GM19025 (cell line): ENCODE measurements around the gene SDHC.

Experiments
- ATAC-seq: cut with Tn5 transposase; IDR thresholded peaks from one replicate; pipeline ENCODE4 v1.9.1; 2021; ENCODE audit warnings: mild to moderate bottlenecking, low read depth, moderate library complexity; ENCODE audit not compliant: unreplicated experiment

SDHC gene

GRCh38 chr1:161314201-161314981 lies at the start of gene SDHC:
Gene SDHC (plus strand): TSS chr1:161314381. CDS start chr1:161314406, 25 bp downstream.
- peak; percentile 96 for ATAC-seq

- no peak for ATAC-seq
These were observed 48.9 kb upstream of the SDHC start for GRCh38 chr1:161265305-161265704.

DNA sequence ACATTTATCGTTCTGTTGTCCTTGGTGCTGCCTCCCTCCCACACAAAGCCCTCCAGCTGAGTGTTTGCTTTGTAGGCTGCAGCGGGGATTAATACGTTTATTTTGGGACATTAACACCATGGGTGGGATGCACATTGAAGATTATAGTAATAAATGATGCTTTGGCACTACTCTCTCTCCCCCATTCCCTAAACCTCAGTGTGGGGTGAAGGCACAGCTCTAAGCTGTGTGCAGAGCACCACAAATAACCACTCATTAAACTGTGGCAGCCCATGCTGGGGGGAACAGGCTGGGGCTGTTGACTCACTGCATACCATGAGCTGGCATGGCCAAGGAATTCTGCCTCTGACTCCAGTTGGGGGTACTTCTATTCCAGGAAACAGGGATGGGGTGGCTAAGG lies 48.0 kb upstream of the SDHC start:
- ATAC-seq, result no peak

DNA sequence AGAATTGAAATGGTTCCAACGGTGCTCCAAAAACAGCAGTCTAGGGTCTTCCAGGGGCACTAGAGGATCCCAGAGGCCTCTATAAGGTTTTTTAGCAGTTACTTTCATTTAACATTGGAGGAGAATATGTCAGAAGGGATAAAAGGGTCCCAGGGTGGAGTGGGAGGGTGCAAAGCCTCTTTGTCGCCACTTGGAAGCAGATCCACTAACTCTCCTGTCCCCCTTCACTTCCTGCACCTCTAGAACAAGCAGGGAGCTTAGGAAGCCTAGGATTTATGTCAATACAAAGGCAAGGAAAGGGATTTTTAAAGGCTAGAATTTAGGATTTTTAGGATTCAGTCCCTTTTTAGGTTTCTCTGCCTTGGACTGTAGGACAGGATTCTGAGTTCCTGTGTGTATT lies 47.3 kb upstream of the SDHC start:
- no peak for ATAC-seq

- no peak for ATAC-seq
These were observed 46.9 kb upstream of the SDHC start for GRCh38 chr1:161267321-161267720.

DNA sequence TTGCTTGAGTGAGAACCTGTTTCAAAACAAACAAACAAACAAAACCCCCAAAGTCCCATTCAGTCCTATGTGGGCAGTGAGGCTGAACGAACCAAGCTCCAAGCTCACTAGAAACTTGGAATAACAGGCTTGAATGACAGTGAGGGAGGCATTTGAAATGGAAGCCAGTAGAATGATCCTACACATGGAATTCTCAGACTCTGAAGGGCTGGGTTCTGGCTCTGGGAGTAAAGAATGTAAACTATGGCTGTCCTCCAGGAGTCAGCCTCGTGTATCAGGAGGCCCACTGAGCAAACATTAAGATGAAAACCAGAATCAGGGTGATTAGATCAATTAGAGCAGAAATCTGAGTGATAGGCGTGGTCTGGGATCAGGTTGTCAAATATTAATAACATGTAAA lies 40.8 kb upstream of the SDHC start:
- no peak for ATAC-seq

GRCh38 chr1:161274874-161275273 lies 39.3 kb upstream of the SDHC start:
- no peak for ATAC-seq

DNA sequence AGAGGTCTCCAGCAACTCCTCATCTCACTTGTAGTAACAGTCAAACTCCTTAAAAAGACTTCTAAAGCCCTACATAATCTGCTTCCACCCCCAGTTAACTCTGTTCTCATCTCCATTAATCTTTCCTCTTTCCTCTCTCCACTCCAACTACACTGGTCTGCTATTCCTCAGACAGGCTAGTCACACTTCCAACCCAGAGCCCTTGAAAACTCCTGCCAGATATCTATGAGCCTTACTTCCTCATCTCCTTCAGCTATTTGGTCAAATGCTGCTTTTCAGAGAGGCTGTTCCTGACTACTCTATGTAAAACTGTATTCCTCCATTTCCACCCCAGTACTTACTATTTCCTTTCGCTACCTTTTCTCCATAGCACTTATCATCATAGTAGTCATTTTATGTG lies 31.2 kb upstream of the SDHC start:
- ATAC-seq, result no peak

- no peak for ATAC-seq
These were observed 29.1 kb upstream of the SDHC start for GRCh38 chr1:161285113-161285512.

DNA sequence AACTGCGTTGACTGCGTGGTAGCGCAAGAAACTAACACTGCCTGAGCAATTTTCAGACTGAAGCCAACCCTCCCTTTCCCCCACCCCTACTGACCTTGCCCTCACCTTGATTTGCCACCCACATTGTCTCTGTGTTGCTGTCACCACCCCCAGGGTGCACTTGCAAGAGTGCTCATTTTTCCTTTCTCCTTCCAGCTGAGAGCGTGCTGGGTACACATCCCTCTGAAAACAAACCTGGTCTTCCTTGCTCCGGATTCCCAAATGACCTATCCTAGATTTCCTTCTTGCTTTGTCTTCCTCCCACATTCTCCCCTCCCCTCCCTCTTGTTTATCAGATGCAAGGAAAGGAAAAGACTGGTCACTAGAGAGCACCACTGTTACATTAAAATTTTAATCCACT lies 28.7 kb upstream of the SDHC start:
- no peak for ATAC-seq

DNA sequence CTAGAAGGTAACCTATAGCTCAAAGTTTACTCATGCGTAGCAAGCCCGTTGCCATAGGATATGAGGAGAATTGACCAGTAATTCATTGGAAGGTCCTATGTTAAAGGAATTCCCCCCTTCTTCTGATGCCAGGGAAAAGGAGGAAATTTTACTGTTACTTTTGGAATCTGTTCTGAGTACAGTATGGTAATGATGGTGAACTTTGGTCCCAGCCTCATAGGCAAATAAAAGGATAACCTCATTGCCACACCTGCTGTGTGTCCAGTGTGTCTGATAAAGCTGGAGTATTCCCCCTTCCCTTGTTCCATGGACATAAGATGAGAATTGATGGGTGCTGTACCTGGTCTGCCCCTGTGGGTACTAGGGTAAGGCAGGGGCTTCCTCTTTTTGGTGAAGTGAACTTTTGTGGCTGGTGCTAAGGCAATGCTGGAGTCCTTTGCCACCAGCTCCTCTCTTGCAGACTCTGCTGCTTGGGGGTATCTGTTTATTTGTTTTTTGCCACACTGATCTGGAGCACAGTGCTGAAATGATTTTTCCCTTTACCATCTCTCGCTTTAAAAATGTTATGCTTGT lies 26.6 kb upstream of the SDHC start:
- ATAC-seq, result no peak

GRCh38 chr1:161290779-161291178 lies 23.4 kb upstream of the SDHC start:
- ATAC-seq, result no peak

GRCh38 chr1:161297415-161297814 lies 16.8 kb upstream of the SDHC start:
- no peak for ATAC-seq

DNA sequence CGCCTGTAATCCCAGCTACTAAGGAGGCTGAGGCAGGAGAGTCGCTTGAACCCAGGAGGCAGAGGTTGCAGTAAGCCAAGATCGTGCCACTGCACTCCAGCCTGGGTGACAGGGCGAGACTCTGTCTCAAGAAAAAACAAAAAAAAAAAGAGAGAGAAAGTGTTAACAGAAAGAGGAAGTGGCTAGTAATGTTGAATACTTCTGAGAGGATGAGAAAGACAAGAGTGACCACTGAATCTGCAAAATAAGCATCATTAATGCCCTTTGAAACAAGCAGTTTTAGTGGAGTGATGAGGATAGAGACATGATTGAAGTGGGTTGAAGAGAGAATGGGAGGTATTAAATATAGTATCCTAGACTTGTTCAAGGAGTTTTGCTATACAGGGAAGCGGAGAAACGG lies 16.1 kb upstream of the SDHC start:
- no peak for ATAC-seq

GRCh38 chr1:161299347-161299746 lies 14.8 kb upstream of the SDHC start:
- ATAC-seq, result no peak

DNA sequence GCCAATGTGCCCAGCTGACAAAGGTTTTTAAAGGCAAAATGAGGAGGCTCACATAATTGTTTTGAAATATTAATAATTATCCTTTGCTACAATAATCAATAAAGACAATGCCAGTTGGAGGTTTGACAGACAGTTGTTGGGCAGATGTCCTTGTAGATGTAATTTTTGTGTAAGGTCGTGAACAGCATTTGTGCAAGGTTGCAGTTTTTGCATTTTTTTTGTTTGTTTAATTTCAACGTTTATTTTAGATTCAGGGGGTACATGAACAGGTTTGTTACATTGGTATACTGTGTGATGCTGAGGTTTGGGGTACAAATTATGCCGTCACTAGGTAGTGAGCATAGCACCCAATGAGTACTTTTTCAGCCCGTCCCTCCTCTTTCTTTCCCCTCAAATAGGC lies 13.7 kb upstream of the SDHC start:
- ATAC-seq, result no peak

DNA sequence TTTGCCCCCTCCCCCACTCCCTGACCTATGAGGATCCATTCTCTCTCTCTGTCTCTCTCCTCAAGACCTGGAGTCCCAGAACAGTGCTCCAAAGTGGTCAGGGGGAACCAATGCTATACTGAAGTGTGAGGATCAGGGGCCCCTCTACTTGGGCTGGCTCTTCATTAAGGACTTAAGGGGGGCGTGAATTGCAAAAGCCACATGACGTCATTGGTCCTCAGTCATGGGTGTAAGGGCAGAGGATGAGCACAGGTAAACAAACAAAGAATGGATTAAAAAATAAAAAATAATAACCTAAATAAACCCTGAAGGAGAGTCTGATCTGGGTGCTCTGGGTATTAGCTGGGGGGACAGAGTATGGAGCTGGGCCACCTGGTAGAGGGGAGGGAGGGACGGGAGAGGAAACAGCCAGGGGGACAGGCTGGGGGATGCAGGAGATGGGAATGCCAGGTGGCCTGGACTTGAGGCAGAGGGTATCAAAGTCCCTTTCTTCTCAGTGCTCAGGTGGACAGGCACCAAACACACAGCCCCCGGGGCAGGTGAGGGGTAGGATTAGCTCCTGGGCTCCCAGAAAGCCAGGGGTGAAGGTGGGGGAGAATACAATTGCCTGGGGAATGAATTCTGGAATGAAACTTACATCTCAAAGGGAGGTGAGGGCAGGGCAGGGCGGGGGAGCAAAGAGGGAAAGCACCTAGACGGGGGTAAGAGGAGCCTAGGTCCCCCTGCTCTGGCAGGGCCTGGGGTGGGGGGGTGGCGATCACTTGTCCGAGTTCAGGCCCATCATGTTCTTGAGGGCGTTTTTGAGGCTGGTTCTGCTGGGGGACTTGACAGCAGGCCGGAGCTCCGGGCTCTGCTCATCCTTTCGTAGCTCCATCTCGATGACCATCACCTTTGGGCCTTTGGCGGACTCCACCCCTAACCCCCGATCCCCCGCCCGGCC lies 9.0 kb upstream of the SDHC start:
- no peak for ATAC-seq

DNA sequence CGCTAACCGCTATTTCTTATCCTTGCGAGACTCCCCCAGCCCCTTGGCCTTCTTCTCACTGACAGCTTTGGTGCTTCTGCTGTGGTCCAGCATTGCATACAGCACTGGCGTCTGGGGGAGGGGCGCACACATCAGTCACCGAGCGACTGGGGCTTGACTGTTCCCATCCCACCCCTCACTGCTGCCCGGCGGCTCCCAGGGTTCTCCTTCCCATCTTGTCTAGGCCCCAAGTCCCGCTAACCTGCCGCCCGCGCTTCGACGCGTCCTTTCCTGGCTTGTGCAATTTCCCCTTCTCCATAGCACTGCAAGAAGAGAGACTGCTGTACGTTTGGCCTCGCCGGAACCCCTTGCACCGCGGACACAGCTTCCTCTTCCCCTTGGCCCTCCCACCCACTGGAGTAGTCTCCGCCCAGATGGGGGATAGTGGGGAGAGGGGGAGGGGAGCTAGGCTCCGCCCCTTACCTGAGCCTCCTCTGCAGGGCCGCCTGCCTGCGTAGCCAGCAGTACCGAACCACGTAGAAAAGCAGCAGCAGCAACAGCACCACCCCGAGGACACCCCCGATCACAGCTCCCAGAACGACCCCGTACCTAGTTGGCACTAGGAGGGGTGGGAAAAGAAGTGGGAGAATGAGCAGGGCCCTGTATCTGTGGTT lies 8.2 kb upstream of the SDHC start:
- peak; percentile 77 for ATAC-seq

DNA sequence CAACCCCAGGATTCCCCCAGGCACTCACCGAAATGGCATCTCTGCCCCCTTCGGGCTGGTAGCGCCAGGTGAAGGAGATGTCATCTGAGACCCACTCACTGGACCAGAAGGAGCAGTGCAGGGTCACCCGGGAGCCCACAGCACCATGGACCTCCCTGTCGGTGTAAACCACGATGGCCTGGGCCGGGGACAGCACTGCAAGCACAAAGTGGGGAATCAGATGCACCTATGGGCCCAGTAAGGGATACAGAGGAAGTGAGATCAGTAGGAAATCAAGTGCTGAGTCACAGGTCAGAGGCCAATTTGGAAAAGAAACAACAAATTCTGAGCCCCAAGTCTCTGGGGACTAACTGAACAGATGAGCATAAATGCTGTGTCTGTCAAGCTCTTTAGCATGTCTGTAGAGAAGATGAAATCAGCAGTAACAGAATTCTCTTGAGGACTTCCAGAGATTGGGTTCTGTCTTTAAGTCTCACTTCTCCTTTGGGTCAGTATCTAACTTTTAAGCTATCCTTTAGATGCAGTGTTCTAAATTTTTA lies 6.9 kb upstream of the SDHC start:
- ATAC-seq, result peak; percentile 36

DNA sequence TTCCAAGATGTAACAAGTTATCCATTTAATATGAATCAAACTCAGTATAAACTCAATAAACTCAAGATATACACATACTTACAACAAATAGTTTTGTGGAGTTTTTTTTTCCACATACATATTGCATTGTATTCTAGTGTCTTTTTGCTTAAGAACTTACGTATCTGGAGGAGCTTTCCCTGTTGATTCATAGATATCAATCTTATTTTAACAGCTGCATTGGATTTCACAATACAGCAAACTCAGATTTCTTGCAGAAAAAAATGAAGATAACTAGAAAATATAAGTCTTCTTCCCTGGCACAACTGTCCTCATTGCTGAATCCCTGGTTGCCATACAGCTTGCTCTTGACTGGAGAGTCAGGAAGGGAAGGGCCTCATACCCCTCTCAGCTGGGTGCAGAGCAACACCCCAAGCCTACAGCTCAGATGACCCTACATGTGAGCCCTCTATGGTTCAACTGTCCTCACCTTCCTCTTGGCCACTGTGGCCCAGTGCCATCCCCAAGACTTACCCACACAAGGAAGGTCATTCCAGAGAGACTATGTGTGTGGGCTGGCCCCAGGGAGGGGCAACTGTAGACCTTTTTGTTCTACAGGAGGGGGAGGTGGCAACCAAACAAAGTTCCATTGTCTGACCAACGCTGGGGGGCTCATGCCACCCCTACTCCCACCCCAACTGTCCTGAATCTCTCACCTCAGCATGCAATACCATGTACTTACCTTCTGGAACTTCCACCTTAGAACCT lies 6.1 kb upstream of the SDHC start:
- ATAC-seq, result no peak
